Measurements from ENCODE around the gene DDX20. TPM values are rescaled to one million over a fixed set of nuclear protein-coding genes. Genes with fewer than 3 reads are reported as not detected.

DDX20 gene
- 10 to 100 TPM in 1 of 3 donors, 1 to 10 TPM in 2; 7.7 to 12.4 (median 8.6) TPM for total RNA-seq
- long read RNA-seq, donor 1, full-length matches to known transcripts, result 18 of 19 reads
- long read RNA-seq, donor 1, partial matches to known transcripts, result 1 of 19 reads
- long read RNA-seq, donor 1, other reads (novel, unspliced or antisense), result 0 of 19 reads
- long read RNA-seq, donor 2, full-length matches to known transcripts, result 2 of 4 reads
- long read RNA-seq, donor 2, partial matches to known transcripts, result 1 of 4 reads
- long read RNA-seq, donor 2, other reads (novel, unspliced or antisense), result 1 of 4 reads

GRCh38 chr1:111755331-111756123, at the start of gene DDX20:
TSS of gene DDX20 (plus strand) at chr1:111755901. CDS start at chr1:111755925, 24 bp downstream.
- no peaks in the 10 kb centered on the region for H3K36me3 ChIP-seq (ENCODE audit: low read depth)
- peak; percentile 84 for TF ChIP-seq CTCF (IDR thresholded peaks at IDR 0.05)
- H3K4me3 ChIP-seq, result peak within 1 kb of the TSS; percentile 60
- no peaks in the 10 kb centered on the region for H3K9me3 ChIP-seq
- peaks cover 25% of the 10 kb centered on the region for H3K4me1 ChIP-seq (ENCODE audit: low read depth)
- DNase-seq (peak; percentile 95 to 96 (median 95)), ATAC-seq (peak; percentile 97)
- intact Hi-C loops (cut with DNase I, micrococcal nuclease), result no loop called here

GRCh38 chr1:111706921-111707320, 48.8 kb upstream of the DDX20 start:
- TF ChIP-seq CTCF (IDR thresholded peaks at IDR 0.05), result no peak
- intact Hi-C loops (cut with DNase I, micrococcal nuclease), result no loop called here
- H3K4me3 ChIP-seq, result no peak overlapping the region
- H3K36me3 ChIP-seq (ENCODE audit: low read depth), result no peaks in the 10 kb centered on the region
- H3K4me1 ChIP-seq (ENCODE audit: low read depth), result no peaks in the 10 kb centered on the region
- no peak for DNase-seq
- ATAC-seq, result no peak
- no peaks in the 10 kb centered on the region for H3K9me3 ChIP-seq

GRCh38 chr1:111707906-111708305, 47.8 kb upstream of the DDX20 start:
- no peak for TF ChIP-seq CTCF (IDR thresholded peaks at IDR 0.05)
- DNase-seq (no peak), ATAC-seq (no peak)
- H3K36me3 ChIP-seq (ENCODE audit: low read depth), result no peaks in the 10 kb centered on the region
- H3K4me3 ChIP-seq, result no peak overlapping the region
- intact Hi-C loops (cut with DNase I, micrococcal nuclease), result no loop called here
- no peaks in the 10 kb centered on the region for H3K9me3 ChIP-seq
- H3K4me1 ChIP-seq (ENCODE audit: low read depth), result no peaks in the 10 kb centered on the region

- TF ChIP-seq CTCF (IDR thresholded peaks at IDR 0.05), result no peak
- Histone ChIP-seq H3K36me3 (ENCODE audit: low read depth) (no peaks in the 10 kb centered on the region), H3K4me1 (ENCODE audit: low read depth) (no peaks in the 10 kb centered on the region), H3K9me3 (no peaks in the 10 kb centered on the region), H3K4me3 (no peak overlapping the region)
- intact Hi-C loops (cut with DNase I, micrococcal nuclease), result loop anchor here in 1 of 2 donors (10.0 kb wide), 1 partner anchor 55 kb away; no protein-coding TSS in a partner anchor
- no peak for DNase-seq
- ATAC-seq, result no peak
These were observed 45.7 kb upstream of the DDX20 start for GRCh38 chr1:111709986-111710385.

GRCh38 chr1:111716333-111716732, 39.4 kb upstream of the DDX20 start:
- Histone ChIP-seq H3K9me3 (no peaks in the 10 kb centered on the region), H3K4me1 (ENCODE audit: low read depth) (no peaks in the 10 kb centered on the region), H3K4me3 (no peak overlapping the region), H3K36me3 (ENCODE audit: low read depth) (no peaks in the 10 kb centered on the region)
- TF ChIP-seq CTCF (IDR thresholded peaks at IDR 0.05), result no peak
- ATAC-seq, result no peak
- intact Hi-C loops (cut with DNase I, micrococcal nuclease), result loop anchor here in 1 of 2 donors (10.0 kb wide), 1 partner anchor 48 kb away; no protein-coding TSS in a partner anchor
- DNase-seq, result no peak
